Hepatocyte (in vitro differentiated cells): ENCODE data around the gene TFF1. TPM values are rescaled to one million over a fixed set of nuclear protein-coding genes. Genes with fewer than 3 reads are reported as not detected.

Experiments used
- DNase-seq: peaks from one replicate; pipeline ENCODE4 v3.0.0-alpha.2; 2016; ENCODE audit warnings: low spot score
- H2AFZ ChIP-seq: fragments of 200-600 bp; sonication (generic); 2 replicates; pipeline ENCODE4 v1.6.0; 2016; ENCODE audit warnings: antibody characterized with exemption, mild to moderate bottlenecking
- H3K27ac ChIP-seq: fragments of 200-600 bp; sonication (generic); 2 replicates; pipeline ENCODE4 v1.5.1; 2016; ENCODE audit warnings: mild to moderate bottlenecking
- H3K27me3 ChIP-seq: fragments of 200-600 bp; sonication (generic); 2 replicates; pipeline ENCODE4 v1.6.1; 2016
- H3K36me3 ChIP-seq: fragments of 200-600 bp; sonication (generic); replicated peaks from 2 replicates; pipeline ENCODE4 v1.5.1; 2016; ENCODE audit warnings: low read depth; ENCODE audit not compliant: insufficient read depth
- H3K4me1 ChIP-seq: fragments of 200-600 bp; sonication (generic); 2 replicates; pipeline ENCODE4 v1.5.1; 2016; ENCODE audit warnings: mild to moderate bottlenecking, moderate library complexity; ENCODE audit not compliant: insufficient read depth
- H3K4me2 ChIP-seq: fragments of 200-600 bp; sonication (generic); 2 replicates; pipeline ENCODE4 v1.6.0; 2016
- H3K4me3 ChIP-seq: fragments of 200-600 bp; sonication (generic); 2 replicates; pipeline ENCODE4 v1.5.1; 2016; ENCODE audit warnings: mild to moderate bottlenecking
- H3K79me2 ChIP-seq: fragments of 200-600 bp; sonication (generic); 2 replicates; pipeline ENCODE4 v1.6.0; 2017; ENCODE audit warnings: mild to moderate bottlenecking
- H3K9me2 ChIP-seq: fragments of 200-600 bp; sonication (generic); replicated peaks from 2 replicates; pipeline ENCODE4 v1.6.0; 2017; ENCODE audit warnings: mild to moderate bottlenecking; ENCODE audit not compliant: insufficient read depth
- H3K9me3 ChIP-seq: fragments of 200-600 bp; sonication (generic); 2 replicates; pipeline ENCODE4 v1.5.1; 2016; ENCODE audit warnings: low read depth, mild to moderate bottlenecking
- H4K20me1 ChIP-seq: fragments of 200-600 bp; sonication (generic); 2 replicates; pipeline ENCODE4 v1.6.0; 2016; ENCODE audit warnings: mild to moderate bottlenecking; ENCODE audit not compliant: insufficient read depth, poor library complexity, severe bottlenecking
- CTCF ChIP-seq: fragments of 200-600 bp; sonication (generic); IDR thresholded peaks from 2 replicates; pipeline ENCODE4 v1.5.1; 2016; ENCODE audit warnings: antibody characterized with exemption, mild to moderate bottlenecking; ENCODE audit not compliant: poor library complexity
- EZH2 ChIP-seq: fragments of 200-600 bp; sonication (generic); IDR thresholded peaks from 2 replicates; pipeline ENCODE4 v1.6.1; 2016; ENCODE audit warnings: antibody characterized with exemption, mild to moderate bottlenecking, borderline replicate concordance
- EZH2phosphoT487 ChIP-seq: fragments of 200-600 bp; sonication (generic); IDR thresholded peaks from one replicate; pipeline ENCODE4 v1.6.1; 2018; ENCODE audit warnings: antibody characterized with exemption, mild to moderate bottlenecking, low read depth, moderate library complexity; ENCODE audit not compliant: unreplicated experiment, severe bottlenecking
- WGBS: methylation state at CpG from one replicate; pipeline ENCODE4 v1.1.6; 2016; ENCODE audit warnings: low lambda C conversion rate; ENCODE audit errors: missing lambda C conversion rate; 5-methylcytosine and 5-hydroxymethylcytosine counted together
- polyA plus RNA-seq: library from polyadenylated mRNA; unstranded; fragments of >200 nt; fragmentation: Nextera tagmentation; extraction: Ambion mirVana; gene quantifications from 2 replicates; pipeline ENCODE4 v1.2.1, GENCODE V29; 2016
- total RNA-seq: library from RNA; depleted of rRNA; stranded (reverse); fragments of >200 nt; gene quantifications from 2 replicates; pipeline ENCODE4 v1.2.3, GENCODE V29; 2014

TFF1 gene
- total and polyA plus RNA-seq, 2 experiments from 2014 or later: 57.4 to 140 TPM

DNA sequence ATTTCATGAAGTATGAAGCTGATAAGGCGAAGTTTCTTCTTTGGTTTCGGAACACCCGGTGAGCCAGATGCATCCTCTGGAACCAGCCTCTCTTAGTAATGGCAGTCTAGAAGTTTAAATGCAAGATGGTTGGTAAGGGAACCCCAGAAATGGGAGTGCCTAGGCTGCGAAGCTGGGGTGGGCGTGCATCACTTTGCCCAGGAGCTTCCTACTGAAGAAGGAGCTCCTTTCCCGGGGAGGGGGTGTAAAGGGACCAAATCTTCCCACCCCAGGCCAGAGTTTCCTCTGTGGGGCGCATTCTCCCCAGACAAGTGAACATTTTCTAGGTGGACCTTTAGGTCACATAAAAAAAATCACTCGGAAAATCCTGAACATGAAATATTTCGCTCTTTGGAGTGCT lies 19.9 kb downstream of the TFF1 start:
- Histone ChIP-seq H3K79me2 (no peaks in the 10 kb centered on the region), H3K9me3 (no peaks in the 10 kb centered on the region), H4K20me1 (no peaks in the 10 kb centered on the region), H3K4me1 (no peaks in the 10 kb centered on the region), H3K36me3 (no peaks in the 10 kb centered on the region), H3K4me3 (no peak overlapping the region), H3K27ac (no peak overlapping the region), H3K27me3 (no peaks in the 10 kb centered on the region), H3K4me2 (no peak overlapping the region), H3K9me2 (no peaks in the 10 kb centered on the region), H2AFZ (no peak overlapping the region)
- 95% methylated on average over 9 of the region's 9 CpGs for WGBS
- TF ChIP-seq CTCF: no peak
- no peak for TF ChIP-seq EZH2
- TF ChIP-seq EZH2phosphoT487: no peak
- no peak for DNase-seq

- Histone ChIP-seq H4K20me1 (no peaks in the 10 kb centered on the region), H3K36me3 (no peaks in the 10 kb centered on the region), H3K9me3 (no peaks in the 10 kb centered on the region), H2AFZ (no peak overlapping the region), H3K9me2 (no peaks in the 10 kb centered on the region), H3K79me2 (no peaks in the 10 kb centered on the region), H3K4me3 (no peak overlapping the region), H3K4me1 (no peaks in the 10 kb centered on the region), H3K4me2 (no peak overlapping the region), H3K27ac (no peak overlapping the region), H3K27me3 (no peaks in the 10 kb centered on the region)
- WGBS: 73% methylated on average over 4 of the region's 4 CpGs
- DNase-seq: no peak
- no peak for TF ChIP-seq CTCF
- TF ChIP-seq EZH2phosphoT487: no peak
- TF ChIP-seq EZH2: no peak
These were observed 21.7 kb downstream of the TFF1 start for GRCh38 chr21:42344631-42345030.

DNA sequence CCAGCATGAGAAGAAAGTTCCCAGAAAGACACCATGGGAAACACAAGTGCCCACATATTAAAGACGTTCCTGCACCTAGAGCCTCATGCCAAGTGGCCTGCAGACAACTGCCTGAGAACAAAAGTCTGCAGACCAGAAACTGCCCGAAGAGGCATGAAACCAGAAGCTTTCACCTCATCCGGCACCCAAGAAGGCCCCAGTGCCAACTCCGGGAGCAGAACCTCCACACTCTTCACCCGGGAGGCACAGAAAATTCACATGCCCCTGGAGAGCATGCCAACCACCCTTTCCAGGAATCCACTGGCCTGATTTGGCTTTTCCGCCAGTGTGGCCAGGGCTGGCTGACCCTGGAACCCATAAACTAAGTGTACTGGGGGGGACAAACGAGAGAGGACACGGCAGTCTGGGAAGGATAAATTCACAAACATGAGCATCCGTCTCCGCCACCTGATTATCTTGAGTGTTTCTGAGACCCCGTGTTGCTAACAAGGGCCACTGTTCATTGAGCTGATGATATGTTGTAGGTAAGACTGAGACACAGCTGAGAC lies 22.3 kb downstream of the TFF1 start:
- no peak for TF ChIP-seq EZH2phosphoT487
- H4K20me1 ChIP-seq: no peaks in the 10 kb centered on the region
- WGBS: 81% methylated on average over 11 of the region's 11 CpGs
- no peaks in the 10 kb centered on the region for H3K36me3 ChIP-seq
- DNase-seq: no peak
- no peaks in the 10 kb centered on the region for H3K27me3 ChIP-seq
- H3K79me2 ChIP-seq: no peaks in the 10 kb centered on the region
- no peaks in the 10 kb centered on the region for H3K9me3 ChIP-seq
- no peaks in the 10 kb centered on the region for H3K4me1 ChIP-seq
- no peak overlapping the region for H3K4me2 ChIP-seq
- no peaks in the 10 kb centered on the region for H3K9me2 ChIP-seq
- no peak overlapping the region for H3K4me3 ChIP-seq
- H2AFZ ChIP-seq: no peak overlapping the region
- H3K27ac ChIP-seq: no peak overlapping the region

- no peaks in the 10 kb centered on the region for H3K36me3 ChIP-seq
- TF ChIP-seq EZH2 (no peak), CTCF (no peak), EZH2phosphoT487 (no peak)
- no peaks in the 10 kb centered on the region for H3K9me3 ChIP-seq
- H3K4me3 ChIP-seq: no peak overlapping the region
- H3K4me1 ChIP-seq: peaks cover under 1% of the 10 kb centered on the region
- no peaks in the 10 kb centered on the region for H3K27me3 ChIP-seq
- no peak for DNase-seq
- H3K9me2 ChIP-seq: no peaks in the 10 kb centered on the region
- no peaks in the 10 kb centered on the region for H4K20me1 ChIP-seq
- 92% methylated on average over 6 of the region's 6 CpGs for WGBS
- no peak overlapping the region for H2AFZ ChIP-seq
- no peak overlapping the region for H3K27ac ChIP-seq
- no peaks in the 10 kb centered on the region for H3K79me2 ChIP-seq
- H3K4me2 ChIP-seq: no peak overlapping the region
These were observed 22.8 kb downstream of the TFF1 start for GRCh38 chr21:42343556-42343955.
